NCI-H2171 treated with DMSO at 0.1 percent for 48 hours (cell line): Measurements from ENCODE around the gene MPI.

Source experiments
- DNase-seq: peaks from one replicate; lab custom pipeline; 2025; lab: John Stamatoyannopoulos, UW

The MPI gene

DNA sequence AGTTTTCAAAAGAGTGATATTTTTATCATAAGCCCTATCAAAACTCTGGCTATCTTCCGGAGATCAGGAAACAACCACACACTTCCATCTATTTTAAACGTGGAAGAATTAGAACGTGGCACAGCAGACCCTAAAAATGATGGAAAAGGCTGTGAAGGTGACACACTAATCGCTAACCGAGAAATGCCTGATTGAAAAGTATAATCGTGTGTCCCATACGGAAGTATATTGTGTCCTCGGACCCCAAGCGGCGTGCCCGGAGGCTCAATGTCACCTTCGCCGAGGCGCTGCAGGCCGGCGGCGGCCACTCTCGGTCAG lies 47.4 kb downstream of the MPI start:
- DNase-seq: peak; percentile 16

DNA sequence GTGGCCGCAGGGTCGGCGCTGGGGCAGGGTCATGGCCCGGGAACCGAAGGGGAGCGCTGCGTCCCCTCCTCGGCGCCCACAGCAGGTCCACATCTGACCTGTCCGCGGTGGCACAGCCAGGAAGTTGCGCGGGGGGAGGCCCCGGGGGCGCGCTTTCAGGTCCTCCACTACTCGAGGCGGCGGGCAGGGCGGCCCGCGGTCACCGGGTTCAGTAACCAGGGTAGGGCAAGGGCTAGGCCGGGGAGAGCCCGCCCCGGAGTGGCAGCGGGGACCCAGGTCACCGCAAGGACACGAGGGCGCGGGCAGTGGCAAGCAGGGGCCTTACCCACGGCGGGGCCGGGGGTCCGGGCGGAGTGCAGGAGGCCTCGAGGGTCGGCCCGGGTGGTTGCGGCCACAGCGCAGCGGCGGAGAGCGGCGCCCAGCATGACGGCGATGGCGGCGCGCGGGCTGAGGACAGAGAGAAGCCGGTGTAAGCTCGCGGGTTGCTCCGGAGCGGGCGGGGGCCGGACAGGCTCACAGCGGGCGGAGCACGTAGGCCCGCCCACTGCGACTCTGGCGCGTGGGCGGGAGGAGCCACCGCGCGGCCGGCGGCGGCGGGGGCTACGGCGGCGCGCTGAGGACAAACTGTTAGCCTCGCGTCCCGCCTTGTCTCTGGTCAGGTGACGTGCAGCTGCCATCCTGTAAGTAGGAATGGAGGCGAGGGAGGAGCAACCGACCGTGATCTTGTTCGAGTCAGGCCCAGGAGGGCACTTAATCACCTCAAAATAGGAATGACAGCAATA lies 47.9 kb downstream of the MPI start, which contains the start of gene COX5A:
COX5A (minus strand) TSS at position 484 of the 782 bp plus-strand sequence; CDS start at position 425, 59 bp downstream.
- peak; percentile 94 for DNase-seq

DNA sequence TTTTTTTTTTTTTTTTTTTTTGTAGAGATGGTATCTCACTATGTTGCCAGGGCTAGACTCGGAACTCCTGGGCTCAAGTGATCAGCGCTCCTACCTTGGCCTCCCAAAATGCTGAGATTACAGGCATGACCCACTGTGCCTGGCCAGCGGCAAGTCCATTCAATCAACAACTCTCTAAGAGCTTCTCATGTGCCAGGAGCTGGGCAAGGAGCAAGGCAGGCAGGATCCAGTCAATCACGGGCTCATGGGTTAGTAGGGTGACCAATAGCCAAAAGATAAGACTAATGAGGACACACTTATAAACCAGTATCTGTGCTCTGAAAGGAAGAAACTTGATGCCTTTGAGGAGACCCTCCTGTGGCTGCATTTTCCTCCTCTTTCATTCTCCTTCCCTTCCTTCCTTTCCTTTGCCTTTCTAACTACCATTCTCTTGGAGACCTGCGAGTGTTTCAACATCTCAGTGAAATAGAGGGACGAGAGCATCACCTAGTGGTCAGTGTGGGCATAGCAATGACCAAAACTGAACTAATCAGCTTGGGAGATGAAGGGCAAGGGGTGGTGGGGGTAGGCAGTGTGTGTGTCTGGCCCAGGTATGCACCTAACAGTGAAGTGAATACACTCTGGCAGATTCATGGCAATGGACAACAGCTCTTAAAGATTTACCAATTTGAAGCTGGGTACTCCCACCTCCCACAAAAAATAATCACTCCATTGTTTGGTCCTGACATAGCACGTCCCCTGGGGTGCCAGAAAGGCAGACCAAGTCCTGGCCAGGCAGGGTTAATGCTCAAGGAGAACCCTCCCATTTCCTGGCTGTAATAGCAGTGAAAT lies 60.5 kb downstream of the MPI start:
- peak; percentile 75 for DNase-seq

GRCh38 chr15:74951006-74951405 lies 61.2 kb downstream of the MPI start:
- DNase-seq: no peak
